Keratinocyte (primary cell): ENCODE measurements around the gene SMTNL1.

Experiments
- CTCF ChIP-seq, 3 experiments: IDR thresholded peaks in 1 of 3; conservative IDR thresholded peaks in 1 of 3; optimal IDR thresholded peaks in 1 of 3; 2 replicates in 2 of 3; 3 replicates in 1 of 3; pipeline versions ENCODE3 to v1.5.1; 2011; ENCODE audit warnings: low read length in 3 of 3, mild to moderate bottlenecking in 3 of 3, moderate library complexity in 2 of 3, control low read depth in 1 of 3, inconsistent platforms in 1 of 3; ENCODE audit not compliant: insufficient read depth in 2 of 3; ENCODE audit errors: extremely low read depth in 1 of 3
- EZH2 ChIP-seq: IDR thresholded peaks from one replicate; pipeline ENCODE4 v1.6.1; 2012; ENCODE audit warnings: inconsistent platforms, mild to moderate bottlenecking, low read length, moderate library complexity

- TF ChIP-seq CTCF (optimal IDR thresholded peaks at IDR 0.05 in 1 of 3, IDR thresholded peaks at IDR 0.05 in 1 of 3, conservative IDR thresholded peaks at IDR 0.05 in 1 of 3; ENCODE audit: extremely low read depth in 1 of 3, insufficient read depth in 2 of 3, low read length in 3 of 3): no peak
- peak; percentile 57 for TF ChIP-seq EZH2
Observed at GRCh38 chr11:57514538-57515331, 22.7 kb upstream of the SMTNL1 start.
